ENCODE measurements around the gene CPNE9. TPM values are rescaled to one million over a fixed set of nuclear protein-coding genes. Genes with fewer than 3 reads are reported as not detected.

Gene CPNE9
- under 1 TPM in 1 of 12 donors, not detected in 11; 0.29 TPM for polyA plus RNA-seq (ENCODE audit: insufficient read length in 12 of 12)
- long read RNA-seq, donor 1, result 0 reads
- long read RNA-seq, donor 2, result 0 reads
- long read RNA-seq, donor 3, result 0 reads
- long read RNA-seq, donor 4, result 0 reads
- long read RNA-seq, donor 5, result 0 reads
- long read RNA-seq, donor 6, result 0 reads
- long read RNA-seq, donor 7, result 0 reads
- long read RNA-seq, donor 8, result 0 reads
- long read RNA-seq, donor 9, result 0 reads
- long read RNA-seq, donor 10, result 0 reads
- long read RNA-seq, donor 11, result 0 reads

GRCh38 chr3:9703736-9704346 is at the start of gene CPNE9:
CPNE9 (plus strand) TSS chr3:9703833; CDS start chr3:9703997, 164 bp downstream.
- DNase-seq, result no peak

- DNase-seq, result no peak
These were observed 43.8 kb upstream of the CPNE9 start for GRCh38 chr3:9659849-9660248.

- no peak for DNase-seq
These were observed 42.7 kb upstream of the CPNE9 start for GRCh38 chr3:9660972-9661371.

GRCh38 chr3:9664119-9664751 is 39.4 kb upstream of the CPNE9 start:
- DNase-seq, result no peak

GRCh38 chr3:9666704-9667445 is 36.8 kb upstream of the CPNE9 start:
- DNase-seq, result no peak

GRCh38 chr3:9669277-9669676 is 34.4 kb upstream of the CPNE9 start:
- no peak for DNase-seq

- no peak for DNase-seq
These were observed 33.8 kb upstream of the CPNE9 start for GRCh38 chr3:9669720-9670432.

GRCh38 chr3:9673082-9673481 is 30.6 kb upstream of the CPNE9 start:
- DNase-seq, result no peak

- no peak for DNase-seq
These were observed 29.9 kb upstream of the CPNE9 start for GRCh38 chr3:9673752-9674151.

- DNase-seq, result peak; percentile 4
These were observed 27.8 kb upstream of the CPNE9 start for GRCh38 chr3:9675736-9676290.

GRCh38 chr3:9676785-9677184 is 26.8 kb upstream of the CPNE9 start:
- no peak for DNase-seq

GRCh38 chr3:9678493-9678892 is 25.1 kb upstream of the CPNE9 start:
- DNase-seq, result no peak

- DNase-seq, result no peak
These were observed 24.1 kb upstream of the CPNE9 start for GRCh38 chr3:9679476-9680080.

GRCh38 chr3:9681011-9681722 is 22.5 kb upstream of the CPNE9 start:
- no peak for DNase-seq

GRCh38 chr3:9681723-9682081 is 21.9 kb upstream of the CPNE9 start:
- no peak for DNase-seq

- DNase-seq, result no peak
These were observed 21.5 kb upstream of the CPNE9 start for GRCh38 chr3:9682096-9682495.

- no peak for DNase-seq
These were observed 20.2 kb upstream of the CPNE9 start for GRCh38 chr3:9683426-9683825.

GRCh38 chr3:9685216-9686049 is 18.2 kb upstream of the CPNE9 start:
- DNase-seq, result no peak

GRCh38 chr3:9686050-9686550 is 17.5 kb upstream of the CPNE9 start:
- DNase-seq, result no peak
